ENCODE data around the gene PER3. TPM values are rescaled to one million over a fixed set of nuclear protein-coding genes. Genes with fewer than 3 reads are reported as not detected.

The PER3 gene
- total and polyA plus RNA-seq, 9 of the 15 experiments (the other 6 are each of a cell fraction or from before 2014, with no cell fraction given): 11.9 to 22.5 (median 14.6) TPM

- TF ChIP-seq, protein P1, sequence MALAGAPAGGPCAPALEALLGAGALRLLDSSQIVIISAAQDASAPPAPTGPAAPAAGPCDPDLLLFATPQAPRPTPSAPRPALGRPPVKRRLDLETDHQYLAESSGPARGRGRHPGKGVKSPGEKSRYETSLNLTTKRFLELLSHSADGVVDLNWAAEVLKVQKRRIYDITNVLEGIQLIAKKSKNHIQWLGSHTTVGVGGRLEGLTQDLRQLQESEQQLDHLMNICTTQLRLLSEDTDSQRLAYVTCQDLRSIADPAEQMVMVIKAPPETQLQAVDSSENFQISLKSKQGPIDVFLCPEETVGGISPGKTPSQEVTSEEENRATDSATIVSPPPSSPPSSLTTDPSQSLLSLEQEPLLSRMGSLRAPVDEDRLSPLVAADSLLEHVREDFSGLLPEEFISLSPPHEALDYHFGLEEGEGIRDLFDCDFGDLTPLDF (CRISPR knock-in tag; IDR thresholded peaks at IDR 0.05): no peak
- TF ChIP-seq, protein P2, sequence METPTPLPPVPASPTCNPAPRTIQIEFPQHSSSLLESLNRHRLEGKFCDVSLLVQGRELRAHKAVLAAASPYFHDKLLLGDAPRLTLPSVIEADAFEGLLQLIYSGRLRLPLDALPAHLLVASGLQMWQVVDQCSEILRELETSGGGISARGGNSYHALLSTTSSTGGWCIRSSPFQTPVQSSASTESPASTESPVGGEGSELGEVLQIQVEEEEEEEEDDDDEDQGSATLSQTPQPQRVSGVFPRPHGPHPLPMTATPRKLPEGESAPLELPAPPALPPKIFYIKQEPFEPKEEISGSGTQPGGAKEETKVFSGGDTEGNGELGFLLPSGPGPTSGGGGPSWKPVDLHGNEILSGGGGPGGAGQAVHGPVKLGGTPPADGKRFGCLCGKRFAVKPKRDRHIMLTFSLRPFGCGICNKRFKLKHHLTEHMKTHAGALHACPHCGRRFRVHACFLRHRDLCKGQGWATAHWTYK (CRISPR knock-in tag; IDR thresholded peaks at IDR 0.05): no peak
- TF ChIP-seq CEBPG (CRISPR knock-in tag; IDR thresholded peaks at IDR 0.05) (no peak), CEBPG (tag; conservative IDR thresholded peaks at IDR 0.05 in 1 of 2, IDR thresholded peaks at IDR 0.05 in 1 of 2) (no peak), MEF2D (tag; conservative IDR thresholded peaks at IDR 0.05; ENCODE audit: low read depth) (no peak; the same call in 1 of the 2 replicates), SMARCB1 (IDR thresholded peaks at IDR 0.05; ENCODE audit: insufficient read length, low read depth) (no peak), ZBTB43 (CRISPR knock-in tag; IDR thresholded peaks at IDR 0.05) (no peak), XRCC3 (IDR thresholded peaks at IDR 0.05) (no peak), ZNF197 (CRISPR knock-in tag; IDR thresholded peaks at IDR 0.05; ENCODE audit: low read depth) (no peak), EP400 (IDR thresholded peaks at IDR 0.05) (peak; percentile 94), E2F6 (IDR thresholded peaks at IDR 0.05; ENCODE audit: borderline replicate concordance in 1 of 2, extremely low read depth in 1 of 2, insufficient read depth in 1 of 2, insufficient read length in 1 of 2, low read depth in 1 of 2, low read length in 1 of 2, poor library complexity in 1 of 2, severe bottlenecking in 1 of 2) (peak in 1 of 2 experiments; percentile 62), POU5F1 (IDR thresholded peaks at IDR 0.05; ENCODE audit: borderline replicate concordance, low read depth, low read length, partially characterized antibody) (no peak), NRF1 (conservative IDR thresholded peaks at IDR 0.05 in 1 of 2, IDR thresholded peaks at IDR 0.05 in 1 of 2) (no peak; a peak in 1 of 4 replicates), THAP12 (CRISPR knock-in tag; IDR thresholded peaks at IDR 0.05) (peak; percentile 19; the same call in 1 of the 2 replicates), HNRNPLL (IDR thresholded peaks at IDR 0.05; ENCODE audit: low read depth, low read length, poor library complexity, severe bottlenecking) (peak; percentile 79), BRD9 (IDR thresholded peaks at IDR 0.05; ENCODE audit: low read depth, partially characterized antibody) (no peak), FOXJ2 (tag; IDR thresholded peaks at IDR 0.05) (no peak)
- TF ChIP-seq, protein P3, sequence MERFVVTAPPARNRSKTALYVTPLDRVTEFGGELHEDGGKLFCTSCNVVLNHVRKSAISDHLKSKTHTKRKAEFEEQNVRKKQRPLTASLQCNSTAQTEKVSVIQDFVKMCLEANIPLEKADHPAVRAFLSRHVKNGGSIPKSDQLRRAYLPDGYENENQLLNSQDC (CRISPR knock-in tag; IDR thresholded peaks at IDR 0.05): no peak
These were observed 43.2 kb downstream of the PER3 start (continued) for GRCh38 chr1:7827126-7827955.

Measured in K562 (cell line).